BLaER1 treated with 17β-estradiol and CSF1 and Interleukin-3, amounts not matched to agents 10 nM and 100 nM (cell line): ENCODE measurements around the gene KANK4.

Experiments
- H3K27ac ChIP-seq, 11 experiments: shearing (Covaris generic); formaldehyde crosslinking; 2 replicates each; pipeline ENCODE4 v1.8.1; 2022
- H3K27me3 ChIP-seq, 11 experiments: shearing (Covaris generic); formaldehyde crosslinking; 2 replicates each; pipeline ENCODE4 v1.8.1; 2022
- H3K36me3 ChIP-seq, 11 experiments: shearing (Covaris generic); formaldehyde crosslinking; 2 replicates each; pipeline ENCODE4 v1.8.1; 2022
- H3K4me1 ChIP-seq, 10 experiments: shearing (Covaris generic); formaldehyde crosslinking; 2 replicates each; pipeline ENCODE4 v1.8.1; 2022
- H3K4me2 ChIP-seq, 11 experiments: shearing (Covaris generic); formaldehyde crosslinking; 2 replicates each; pipeline ENCODE4 v1.8.1; 2022
- H3K4me3 ChIP-seq, 10 experiments: shearing (Covaris generic); formaldehyde crosslinking; 2 replicates each; pipeline ENCODE4 v1.8.1; 2022
- H3K9ac ChIP-seq, 11 experiments: shearing (Covaris generic); formaldehyde crosslinking; 2 replicates each; pipeline ENCODE4 v1.8.1; 2022
- H3K9me3 ChIP-seq, 11 experiments: shearing (Covaris generic); formaldehyde crosslinking; replicated peaks in 1 of 11; 2 replicates each; pipeline ENCODE4 v1.8.1; 2022
- H4K20me1 ChIP-seq, 11 experiments: shearing (Covaris generic); formaldehyde crosslinking; 2 replicates each; pipeline ENCODE4 v1.8.1; 2022
- Cebpa-rat ChIP-seq, 11 experiments: shearing (Covaris generic); IDR thresholded peaks; 2 replicates each; pipeline ENCODE4 v1.8.1; 2022

The KANK4 gene

GRCh38 chr1:62274496-62275485 is 44.4 kb downstream of the KANK4 start:
- TF ChIP-seq Cebpa-rat (IDR thresholded peaks at IDR 0.05), result no peak
- no peak overlapping the region for H3K9ac ChIP-seq
- peaks cover 0 to 10% (median 0%) of the 10 kb centered on the region in 11 experiments; a peak in 3 of 22 replicates for H3K9me3 ChIP-seq
- no peak overlapping the region for H3K27ac ChIP-seq
- H4K20me1 ChIP-seq, result no peaks in the 10 kb centered on the region
- H3K36me3 ChIP-seq, result no peaks in the 10 kb centered on the region
- peaks cover 6 to 11% (median 10%) of the 10 kb centered on the region in 10 experiments; a peak in 19 of 20 replicates for H3K4me1 ChIP-seq
- no peak overlapping the region for H3K4me3 ChIP-seq
- H3K27me3 ChIP-seq, result no peaks in the 10 kb centered on the region
- no peak overlapping the region for H3K4me2 ChIP-seq

GRCh38 chr1:62273953-62274352 is 45.3 kb downstream of the KANK4 start:
- H3K27me3 ChIP-seq, result no peaks in the 10 kb centered on the region
- H3K4me2 ChIP-seq, result no peak overlapping the region
- peaks cover 0 to 10% (median 0%) of the 10 kb centered on the region in 11 experiments; a peak in 3 of 22 replicates for H3K9me3 ChIP-seq
- no peaks in the 10 kb centered on the region for H4K20me1 ChIP-seq
- no peak overlapping the region for H3K27ac ChIP-seq
- H3K4me3 ChIP-seq, result no peak overlapping the region
- peaks cover 6 to 11% (median 10%) of the 10 kb centered on the region in 10 experiments; a peak in 19 of 20 replicates for H3K4me1 ChIP-seq
- TF ChIP-seq Cebpa-rat (IDR thresholded peaks at IDR 0.05), result no peak
- no peak overlapping the region for H3K9ac ChIP-seq
- no peaks in the 10 kb centered on the region for H3K36me3 ChIP-seq

- no peak for TF ChIP-seq Cebpa-rat (IDR thresholded peaks at IDR 0.05)
- no peaks in the 10 kb centered on the region for H3K36me3 ChIP-seq
- H3K4me2 ChIP-seq, result peak overlapping the region; percentile 15 to 51 (median 30); a peak in 19 of 22 replicates
- no peaks in the 10 kb centered on the region for H4K20me1 ChIP-seq
- peaks cover 6 to 11% (median 10%) of the 10 kb centered on the region in 10 experiments; a peak in 19 of 20 replicates for H3K4me1 ChIP-seq
- no peak overlapping the region for H3K9ac ChIP-seq
- no peak overlapping the region for H3K4me3 ChIP-seq
- H3K27me3 ChIP-seq, result no peaks in the 10 kb centered on the region
- peaks cover 0 to 7% (median 0%) of the 10 kb centered on the region in 11 experiments; a peak in 1 of 22 replicates for H3K9me3 ChIP-seq
- peak overlapping the region in 1 of 11 experiments; percentile 6; a peak in 1 of 22 replicates for H3K27ac ChIP-seq
These were observed 47.1 kb downstream of the KANK4 start for GRCh38 chr1:62271948-62272728.

- H3K9me3 ChIP-seq, result 0 out of 22 replicates have a peak, but pooled peaks cover 0 to 7% (median 0%) of the 10 kb centered on the region in 11 experiments
- no peak overlapping the region for H3K9ac ChIP-seq
- no peaks in the 10 kb centered on the region for H4K20me1 ChIP-seq
- TF ChIP-seq Cebpa-rat (IDR thresholded peaks at IDR 0.05), result no peak
- peaks cover 6 to 11% (median 10%) of the 10 kb centered on the region in 10 experiments; a peak in 19 of 20 replicates for H3K4me1 ChIP-seq
- no peak overlapping the region for H3K4me3 ChIP-seq
- no peak overlapping the region for H3K27ac ChIP-seq
- H3K36me3 ChIP-seq, result no peaks in the 10 kb centered on the region
- peak overlapping the region in 1 of 11 experiments; percentile 27; a peak in 1 of 22 replicates for H3K4me2 ChIP-seq
- no peaks in the 10 kb centered on the region for H3K27me3 ChIP-seq
These were observed 48.1 kb downstream of the KANK4 start for GRCh38 chr1:62271134-62271533.

GRCh38 chr1:62269851-62270495 is 49.3 kb downstream of the KANK4 start:
- Histone ChIP-seq H3K9ac (no peak overlapping the region), H3K4me1 (peaks cover 6 to 11% (median 10%) of the 10 kb centered on the region in 10 experiments; a peak in 19 of 20 replicates), H3K36me3 (no peaks in the 10 kb centered on the region), H3K27ac (no peak overlapping the region), H3K27me3 (no peaks in the 10 kb centered on the region), H3K4me2 (peak overlapping the region in 1 of 11 experiments; percentile 13; a peak in 1 of 22 replicates), H4K20me1 (no peaks in the 10 kb centered on the region), H3K9me3 (0 out of 22 replicates have a peak, but pooled peaks cover 0 to 7% (median 0%) of the 10 kb centered on the region in 11 experiments), H3K4me3 (no peak overlapping the region)
- no peak for TF ChIP-seq Cebpa-rat (IDR thresholded peaks at IDR 0.05)

GRCh38 chr1:62269439-62269838 is 49.8 kb downstream of the KANK4 start:
- Histone ChIP-seq H3K27me3 (no peaks in the 10 kb centered on the region), H3K9ac (no peak overlapping the region), H3K27ac (no peak overlapping the region), H3K9me3 (0 out of 22 replicates have a peak, but pooled peaks cover 0 to 7% (median 0%) of the 10 kb centered on the region in 11 experiments), H4K20me1 (no peaks in the 10 kb centered on the region), H3K36me3 (no peaks in the 10 kb centered on the region), H3K4me2 (no peak overlapping the region), H3K4me1 (peaks cover 6 to 11% (median 10%) of the 10 kb centered on the region in 10 experiments; a peak in 19 of 20 replicates), H3K4me3 (no peak overlapping the region)
- no peak for TF ChIP-seq Cebpa-rat (IDR thresholded peaks at IDR 0.05)

- H3K4me1 ChIP-seq, result peaks cover 6 to 11% (median 10%) of the 10 kb centered on the region in 10 experiments; a peak in 19 of 20 replicates
- no peaks in the 10 kb centered on the region for H4K20me1 ChIP-seq
- H3K27me3 ChIP-seq, result no peaks in the 10 kb centered on the region
- H3K4me3 ChIP-seq, result no peak overlapping the region
- H3K4me2 ChIP-seq, result no peak overlapping the region
- no peaks in the 10 kb centered on the region for H3K36me3 ChIP-seq
- no peak for TF ChIP-seq Cebpa-rat (IDR thresholded peaks at IDR 0.05)
- 0 out of 22 replicates have a peak, but pooled peaks cover 0 to 4% (median 0%) of the 10 kb centered on the region in 11 experiments for H3K9me3 ChIP-seq
- H3K27ac ChIP-seq, result no peak overlapping the region
- H3K9ac ChIP-seq, result no peak overlapping the region
These were observed 50.9 kb downstream of the KANK4 start for GRCh38 chr1:62268315-62268714.
